ENCODE results near the gene ACAD8. TPM values are rescaled to one million over a fixed set of nuclear protein-coding genes. Genes with fewer than 3 reads are reported as not detected.

The ACAD8 gene
- total RNA-seq, 1 donor from 2014 or later = 48.4 TPM

- peaks cover 27% of the 10 kb centered on the region for H3K79me2 ChIP-seq (ENCODE audit: low read depth)
- no peak overlapping the region for H3K4me2 ChIP-seq
- no peaks in the 10 kb centered on the region for H3K27me3 ChIP-seq
- no peaks in the 10 kb centered on the region for H3F3A ChIP-seq (ENCODE audit: low read depth)
- peaks cover 11% of the 10 kb centered on the region for H3K4me1 ChIP-seq
- no peak overlapping the region for H2AFZ ChIP-seq (replicated peaks)
- H4K20me1 ChIP-seq (ENCODE audit: low read depth) = peaks cover 6% of the 10 kb centered on the region
- no peaks in the 10 kb centered on the region for H3K9me3 ChIP-seq (ENCODE audit: low read depth)
- Mint-ChIP-seq H3K4me3 (no peak overlapping the region), H3K36me3 (peaks cover 16% of the 10 kb centered on the region), H3K4me1 (peaks cover 17% of the 10 kb centered on the region), H3K9me3 (no peaks in the 10 kb centered on the region), H3K27ac (no peak overlapping the region), H3K27me3 (ENCODE audit: insufficient read depth, low read depth) (peaks cover 2% of the 10 kb centered on the region)
- H3K36me3 ChIP-seq = no peaks in the 10 kb centered on the region
- no peak for DNase-seq (ENCODE audit: low spot score)
- no peak overlapping the region for H3K4me3 ChIP-seq
- no peak overlapping the region for H3K27ac ChIP-seq
- H3K9ac ChIP-seq = no peak overlapping the region
- TF ChIP-seq CTCF (IDR thresholded peaks at IDR 0.05) (no peak), EZH2 (IDR thresholded peaks at IDR 0.05) (no peak), EZH2phosphoT487 (IDR thresholded peaks at IDR 0.05) (no peak)
Observed at GRCh38 chr11:134250246-134250645, 3.1 kb upstream of the ACAD8 start.

GRCh38 chr11:134250675-134251074 lies 2.7 kb upstream of the ACAD8 start:
- no peak overlapping the region for H3K27ac Mint-ChIP-seq
- no peak overlapping the region for H3K4me3 Mint-ChIP-seq
- H3K4me1 Mint-ChIP-seq = peaks cover 17% of the 10 kb centered on the region

GRCh38 chr11:134252346-134253187 lies 801 bp upstream of the ACAD8 start:
- Histone ChIP-seq H3F3A (ENCODE audit: low read depth) (no peaks in the 10 kb centered on the region), H3K36me3 (no peaks in the 10 kb centered on the region), H3K4me1 (peaks cover 11% of the 10 kb centered on the region), H3K9ac (peak overlapping the region; percentile 30), H3K4me3 (peak overlapping the region; percentile 76), H3K27ac (no peak overlapping the region), H3K4me2 (peak overlapping the region; percentile 90), H3K9me3 (ENCODE audit: low read depth) (no peaks in the 10 kb centered on the region), H4K20me1 (ENCODE audit: low read depth) (peaks cover 9% of the 10 kb centered on the region), H3K79me2 (ENCODE audit: low read depth) (peaks cover 29% of the 10 kb centered on the region), H3K27me3 (no peaks in the 10 kb centered on the region), H2AFZ (replicated peaks) (peak overlapping the region; percentile 90)
- H3K9me3 Mint-ChIP-seq = no peaks in the 10 kb centered on the region
- peak; percentile 63 for DNase-seq (ENCODE audit: low spot score)
- H3K36me3 Mint-ChIP-seq = peaks cover 7% of the 10 kb centered on the region
- H3K27ac Mint-ChIP-seq = no peak overlapping the region
- H3K27me3 Mint-ChIP-seq (ENCODE audit: insufficient read depth, low read depth) = peaks cover 2% of the 10 kb centered on the region
- peaks cover 17% of the 10 kb centered on the region for H3K4me1 Mint-ChIP-seq
- TF ChIP-seq CTCF (IDR thresholded peaks at IDR 0.05) = no peak
- TF ChIP-seq EZH2 (IDR thresholded peaks at IDR 0.05) = no peak
- TF ChIP-seq EZH2phosphoT487 (IDR thresholded peaks at IDR 0.05) = no peak
- H3K4me3 Mint-ChIP-seq = peak overlapping the region; percentile 92

More at GRCh38 chr11:134250675-134251074, 2.7 kb upstream of the ACAD8 start:
- H3K9ac ChIP-seq = no peak overlapping the region
- Mint-ChIP-seq H3K9me3 (no peaks in the 10 kb centered on the region), H3K36me3 (peaks cover 16% of the 10 kb centered on the region), H3K27me3 (ENCODE audit: insufficient read depth, low read depth) (peaks cover 2% of the 10 kb centered on the region)
- no peak overlapping the region for H2AFZ ChIP-seq (replicated peaks)
- H3K79me2 ChIP-seq (ENCODE audit: low read depth) = peaks cover 29% of the 10 kb centered on the region
- peaks cover 9% of the 10 kb centered on the region for H4K20me1 ChIP-seq (ENCODE audit: low read depth)
- no peaks in the 10 kb centered on the region for H3F3A ChIP-seq (ENCODE audit: low read depth)
- no peak overlapping the region for H3K4me3 ChIP-seq
- TF ChIP-seq EZH2 (IDR thresholded peaks at IDR 0.05) = no peak
- no peak for TF ChIP-seq EZH2phosphoT487 (IDR thresholded peaks at IDR 0.05)
- TF ChIP-seq CTCF (IDR thresholded peaks at IDR 0.05) = no peak
- no peaks in the 10 kb centered on the region for H3K36me3 ChIP-seq
- H3K4me1 ChIP-seq = peaks cover 11% of the 10 kb centered on the region
- no peak overlapping the region for H3K27ac ChIP-seq
- no peaks in the 10 kb centered on the region for H3K9me3 ChIP-seq (ENCODE audit: low read depth)
- H3K4me2 ChIP-seq = no peak overlapping the region
- no peak for DNase-seq (ENCODE audit: low spot score)
- no peaks in the 10 kb centered on the region for H3K27me3 ChIP-seq
